ENCODE data around the gene TESMIN.

The TESMIN gene

DNA sequence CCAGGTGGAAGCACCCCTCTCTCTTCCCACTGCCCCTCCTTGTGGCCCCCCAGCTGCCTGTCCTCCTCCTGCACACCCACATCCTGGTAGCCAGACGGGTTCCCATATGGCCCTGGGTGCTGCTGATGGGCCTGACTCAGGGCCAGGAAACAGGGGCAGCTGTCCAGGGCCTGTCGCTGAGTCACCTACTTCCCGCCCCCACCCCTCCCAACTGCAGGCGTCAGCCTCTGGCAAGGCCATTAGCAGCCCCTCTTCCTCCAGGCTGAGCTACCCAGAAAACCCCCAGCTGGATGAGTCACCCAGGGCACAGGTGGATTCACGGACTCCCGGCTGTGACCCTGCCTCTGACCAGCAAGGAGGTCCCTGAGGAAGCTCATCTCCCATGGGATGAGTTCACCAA lies 73.9 kb downstream of the TESMIN start:
- no peak for TF ChIP-seq ZFX (IDR thresholded peaks at IDR 0.05)
- TF ChIP-seq, protein P1, sequence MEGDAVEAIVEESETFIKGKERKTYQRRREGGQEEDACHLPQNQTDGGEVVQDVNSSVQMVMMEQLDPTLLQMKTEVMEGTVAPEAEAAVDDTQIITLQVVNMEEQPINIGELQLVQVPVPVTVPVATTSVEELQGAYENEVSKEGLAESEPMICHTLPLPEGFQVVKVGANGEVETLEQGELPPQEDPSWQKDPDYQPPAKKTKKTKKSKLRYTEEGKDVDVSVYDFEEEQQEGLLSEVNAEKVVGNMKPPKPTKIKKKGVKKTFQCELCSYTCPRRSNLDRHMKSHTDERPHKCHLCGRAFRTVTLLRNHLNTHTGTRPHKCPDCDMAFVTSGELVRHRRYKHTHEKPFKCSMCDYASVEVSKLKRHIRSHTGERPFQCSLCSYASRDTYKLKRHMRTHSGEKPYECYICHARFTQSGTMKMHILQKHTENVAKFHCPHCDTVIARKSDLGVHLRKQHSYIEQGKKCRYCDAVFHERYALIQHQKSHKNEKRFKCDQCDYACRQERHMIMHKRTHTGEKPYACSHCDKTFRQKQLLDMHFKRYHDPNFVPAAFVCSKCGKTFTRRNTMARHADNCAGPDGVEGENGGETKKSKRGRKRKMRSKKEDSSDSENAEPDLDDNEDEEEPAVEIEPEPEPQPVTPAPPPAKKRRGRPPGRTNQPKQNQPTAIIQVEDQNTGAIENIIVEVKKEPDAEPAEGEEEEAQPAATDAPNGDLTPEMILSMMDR (conservative IDR thresholded peaks at IDR 0.05) = no peak
- no peak overlapping the region for H3K27ac ChIP-seq

DNA sequence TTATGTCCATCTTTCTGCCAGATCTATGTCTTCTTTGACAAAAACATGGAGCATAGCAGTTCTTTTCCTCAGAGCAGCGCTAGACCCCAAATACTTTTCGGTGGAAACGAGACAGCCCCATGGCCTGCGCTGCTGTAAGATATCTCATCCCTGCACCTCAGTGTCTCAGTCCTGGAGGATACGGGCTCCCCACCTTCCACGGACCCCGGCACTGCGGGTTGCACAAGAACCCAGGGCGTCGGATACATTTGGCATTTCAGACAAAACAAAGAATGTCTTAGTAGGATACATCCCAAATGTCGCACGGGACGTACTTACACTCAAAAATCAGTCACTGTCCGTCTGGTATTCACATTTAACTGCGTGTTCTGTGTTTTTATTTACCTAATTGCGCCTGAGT lies 76.9 kb downstream of the TESMIN start:
- TF ChIP-seq, protein P1 (conservative IDR thresholded peaks at IDR 0.05) = no peak
- TF ChIP-seq ZFX (IDR thresholded peaks at IDR 0.05) = no peak
- H3K27ac ChIP-seq = no peak overlapping the region

DNA sequence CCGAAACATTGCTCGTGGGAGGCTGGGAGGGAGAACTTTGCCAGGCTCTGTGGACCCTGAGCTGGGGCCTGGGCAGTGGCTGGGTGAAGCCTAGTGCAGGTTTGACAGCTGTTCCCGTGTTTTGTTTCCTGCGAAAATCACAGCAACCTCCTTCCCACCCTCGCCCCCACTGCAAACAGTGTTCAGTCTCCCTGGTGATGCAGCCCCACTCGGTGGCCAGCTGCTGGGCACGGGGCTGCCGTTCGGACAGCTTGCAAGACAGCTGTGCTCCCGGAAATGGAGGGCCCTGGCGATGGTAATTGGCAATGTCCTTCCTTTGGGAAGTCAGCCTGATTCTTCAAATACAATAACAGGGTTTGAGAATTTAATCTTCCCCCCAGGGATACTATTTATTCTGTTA lies 77.3 kb downstream of the TESMIN start:
- H3K27ac ChIP-seq = no peak overlapping the region
- TF ChIP-seq, protein P1 (conservative IDR thresholded peaks at IDR 0.05) = no peak
- no peak for TF ChIP-seq ZFX (IDR thresholded peaks at IDR 0.05)

DNA sequence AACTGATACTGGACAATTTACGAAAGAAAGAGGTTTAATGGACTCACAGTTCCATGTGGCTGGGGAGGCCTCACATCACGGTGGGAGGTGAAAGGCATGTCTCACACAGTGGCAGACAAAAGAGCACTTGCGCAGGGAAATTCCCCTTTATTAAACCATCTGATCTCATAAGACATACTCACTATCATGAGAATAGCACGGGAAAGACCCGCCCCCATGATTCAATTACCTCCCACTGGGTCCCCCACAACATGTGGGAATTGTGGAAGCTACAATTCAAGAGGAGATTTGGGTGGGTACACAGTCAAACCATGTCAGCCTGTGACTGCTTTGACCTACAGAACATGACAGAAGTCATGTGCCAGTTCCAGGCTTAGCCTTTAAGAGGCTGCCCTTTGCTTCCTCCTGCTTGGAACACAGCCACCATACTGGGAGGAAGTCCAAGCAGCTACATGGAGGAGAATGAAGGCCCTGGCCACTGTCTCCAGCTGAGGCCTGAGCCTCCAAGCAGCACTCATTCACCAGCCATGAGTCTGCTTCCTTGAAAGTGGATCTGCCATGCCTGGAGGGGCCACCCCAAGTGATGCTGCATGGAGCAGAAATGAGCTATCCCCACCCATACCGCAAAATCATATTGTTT lies 77.9 kb downstream of the TESMIN start:
- TF ChIP-seq ZFX (IDR thresholded peaks at IDR 0.05) = no peak
- TF ChIP-seq, protein P1 (conservative IDR thresholded peaks at IDR 0.05) = no peak

DNA sequence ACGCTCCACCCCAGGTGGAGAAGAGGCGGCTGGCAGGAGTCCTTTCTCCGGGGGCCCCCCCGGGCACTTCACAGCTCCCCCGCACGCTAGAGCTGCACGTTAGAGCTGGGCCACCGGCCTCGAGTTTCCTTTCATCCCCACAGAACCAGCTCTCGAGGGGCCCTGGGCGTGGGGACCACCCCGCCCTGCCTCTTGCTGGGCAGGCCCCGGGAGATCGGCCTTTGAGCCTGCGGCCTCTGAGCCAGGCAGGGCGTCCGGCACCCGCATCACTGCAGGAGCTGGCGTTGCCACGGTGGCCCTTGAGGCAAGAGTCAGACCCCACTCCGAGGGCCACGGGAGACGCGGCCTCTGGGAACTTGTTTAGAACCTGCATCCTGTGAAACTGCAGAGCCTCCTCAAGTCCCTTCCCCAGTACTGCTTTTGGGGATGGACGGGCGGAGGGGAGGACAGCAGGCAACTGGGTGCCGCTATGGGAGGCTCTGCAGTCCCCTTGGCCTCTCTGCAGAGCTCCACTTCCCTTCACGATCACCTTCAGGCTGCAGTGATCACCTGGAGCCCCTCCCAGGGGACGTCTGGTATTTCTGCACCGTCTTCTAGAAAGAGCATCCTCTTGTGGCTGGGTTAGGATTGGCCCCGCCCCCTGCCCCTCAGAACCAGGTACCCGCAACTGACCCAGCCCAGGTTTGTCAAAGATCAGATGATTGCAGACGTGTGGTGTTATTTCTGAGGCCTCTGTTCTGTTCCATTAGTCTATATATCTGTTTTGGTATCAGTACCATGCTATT lies 80.9 kb downstream of the TESMIN start:
- TF ChIP-seq ZFX (IDR thresholded peaks at IDR 0.05) = no peak
- TF ChIP-seq, protein P1 (conservative IDR thresholded peaks at IDR 0.05) = no peak
- no peak overlapping the region for H3K27ac ChIP-seq

More for the DNA sequence above, 77.9 kb downstream of the TESMIN start:
- H3K27ac ChIP-seq = no peak overlapping the region

DNA sequence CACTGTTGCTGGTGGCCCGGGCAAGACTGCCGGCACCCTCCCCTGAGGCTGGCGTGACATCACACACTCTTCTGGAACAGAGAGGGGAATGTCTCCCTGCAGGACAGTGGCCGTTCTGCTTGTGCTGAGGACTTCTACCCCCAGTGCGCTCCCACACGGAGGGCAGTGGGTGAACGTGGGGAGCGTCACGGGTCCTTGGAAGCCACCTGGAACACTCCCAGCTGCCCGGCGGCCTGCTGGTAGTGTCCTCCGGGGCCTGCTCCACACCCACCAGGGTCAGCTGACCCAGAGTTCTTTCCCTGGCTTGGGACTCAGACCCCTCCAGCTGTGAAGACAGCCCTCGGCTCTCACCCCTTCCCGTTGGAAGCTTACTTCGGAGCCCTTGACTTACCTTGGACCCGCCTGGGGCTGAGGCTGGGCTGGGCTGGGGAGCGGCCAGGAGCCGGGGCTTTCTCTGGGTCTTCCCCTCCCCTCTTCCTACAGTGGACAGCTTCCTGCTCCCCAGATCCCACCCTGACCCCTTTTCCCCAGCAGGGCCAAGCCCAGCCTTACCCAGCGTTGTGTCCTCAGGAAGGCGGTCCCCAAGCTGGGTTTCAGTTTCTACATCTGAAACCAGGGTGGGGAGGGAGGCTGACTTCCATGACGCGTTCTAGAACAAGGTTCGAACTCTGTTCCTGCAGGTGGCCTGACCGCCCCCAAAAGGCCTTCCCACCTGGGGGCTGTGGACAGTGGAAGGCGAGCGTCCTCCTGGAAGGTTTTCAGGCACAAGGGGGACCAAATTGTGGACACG lies 81.8 kb downstream of the TESMIN start:
- H3K27ac ChIP-seq = no peak overlapping the region
- TF ChIP-seq, protein P1 (conservative IDR thresholded peaks at IDR 0.05) = no peak
- no peak for TF ChIP-seq ZFX (IDR thresholded peaks at IDR 0.05)
